ENCODE results near the gene STEEP1. TPM values are rescaled to one million over a fixed set of nuclear protein-coding genes. Genes with fewer than 3 reads are reported as not detected.
"Not testable (repeated sequence)": the region's sequence is repeated elsewhere in the genome, so short reads cannot be mapped to it uniquely, and the experiment has no call there.

Gene STEEP1
- total and polyA plus RNA-seq, 2 donors (not counting 3 experiments of a cell fraction or from before 2014, with no cell fraction given): 12.1 to 23.1 TPM

DNA sequence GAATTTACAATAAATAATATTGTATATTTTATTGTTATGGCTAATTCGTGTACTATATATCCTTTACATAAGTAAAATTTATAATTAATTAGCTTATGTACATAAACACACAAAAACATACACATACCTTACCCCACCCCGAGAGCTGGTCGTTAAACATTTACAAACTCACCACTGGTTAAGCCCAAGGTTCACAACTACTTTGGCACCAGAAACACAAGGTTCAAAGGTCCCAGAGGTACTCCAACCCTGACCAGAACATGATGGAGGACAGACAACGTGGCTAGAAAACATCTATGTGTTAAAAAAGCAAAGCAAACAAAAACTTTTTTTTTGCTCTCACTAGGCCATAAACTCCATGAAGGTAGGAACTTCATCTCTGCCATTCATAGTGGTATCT lies 59.3 kb downstream of the STEEP1 start:
- dilution Hi-C loops (cut with MboI; ENCODE audit: extremely low pct_ligation_motif_present, low sequenced_read_pairs) (no loop called here), intact Hi-C loops (cut with micrococcal nuclease) (no loop called here)
- DNase-seq (ENCODE audit: low read depth, low spot score) (no peak), FAIRE-seq (no peak)
- ChIA-PET CTCF (interaction anchor here (1.0 to 1.5 kb wide), 3 partner anchors 10 to 224 kb away, joined by 4 to 6 read pairs (median 4); no protein-coding TSS in a partner anchor), POLR2A (no interaction called here)
- Histone ChIP-seq H4K20me1 (replicated peaks; ENCODE audit: control insufficient read depth, extremely low read depth, insufficient read depth, low read length) (no peaks in the 10 kb centered on the region), H3K4me3 (replicated peaks in 1 of 3; ENCODE audit: insufficient read depth in 1 of 3, low read depth in 1 of 3, low read length in 3 of 3) (no peak overlapping the region), H3K9me3 (replicated peaks; ENCODE audit: control insufficient read depth, insufficient read depth, low read length) (no peaks in the 10 kb centered on the region), H2AFZ (ENCODE audit: low read depth, low read length) (no peak overlapping the region), H3K36me3 (ENCODE audit: control insufficient read depth in 2 of 2, extremely low read depth in 1 of 2, insufficient read depth in 2 of 2, low read length in 2 of 2) (no peaks in the 10 kb centered on the region), H3K27me3 (ENCODE audit: control insufficient read depth in 2 of 2, insufficient read depth in 2 of 2, low read length in 2 of 2) (no peaks in the 10 kb centered on the region), H3K9me1 (replicated peaks; ENCODE audit: control insufficient read depth, extremely low read depth, insufficient read depth, low read length) (no peaks in the 10 kb centered on the region), H3K27ac (ENCODE audit: insufficient read depth, low read depth, low read length) (no peak overlapping the region), H3K79me2 (ENCODE audit: control insufficient read depth, insufficient read depth, low read length) (no peaks in the 10 kb centered on the region), H3K9ac (replicated peaks; ENCODE audit: extremely low read depth, insufficient read depth, low read length) (no peak overlapping the region), H3K4me2 (ENCODE audit: insufficient read depth, low read length) (no peak overlapping the region), H3K4me1 (ENCODE audit: control insufficient read depth, extremely low read depth, insufficient read depth, low read length) (peaks cover 14% of the 10 kb centered on the region)
- TF ChIP-seq MYC (IDR thresholded peaks at IDR 0.05; ENCODE audit: low read depth, low read length) (no peak), JUN (IDR thresholded peaks at IDR 0.05; ENCODE audit: borderline replicate concordance, insufficient read depth, insufficient read length, low read depth) (no peak)
- no TSS peak for BruUV-seq (replicated peaks)

DNA sequence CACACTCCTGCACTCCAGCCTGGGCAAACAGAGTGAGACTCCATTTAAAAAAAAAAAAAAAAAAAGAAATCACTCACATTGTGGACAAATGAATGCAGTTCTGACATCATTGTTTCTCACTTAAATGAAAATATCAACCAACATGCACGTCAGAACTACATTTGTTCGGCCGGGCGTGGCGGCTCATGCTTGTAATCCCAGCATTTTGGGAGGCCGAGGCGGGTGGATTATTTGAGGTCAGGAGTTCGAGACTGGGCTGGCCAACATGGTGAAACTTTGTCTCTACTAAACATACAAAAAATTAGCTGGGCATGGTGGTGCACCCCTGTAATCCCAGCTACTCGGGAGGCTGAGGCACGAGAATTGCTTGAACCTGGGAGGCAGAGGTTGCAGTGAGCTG lies 60.1 kb downstream of the STEEP1 start:
- H3K9me3 ChIP-seq (replicated peaks; ENCODE audit: control insufficient read depth, insufficient read depth, low read length); H3K79me2 ChIP-seq (ENCODE audit: control insufficient read depth, insufficient read depth, low read length); POLR2A ChIA-PET; H3K4me2 ChIP-seq (ENCODE audit: insufficient read depth, low read length); BruUV-seq (replicated peaks); H3K9ac ChIP-seq (replicated peaks; ENCODE audit: extremely low read depth, insufficient read depth, low read length); H3K27me3 ChIP-seq (ENCODE audit: control insufficient read depth in 2 of 2, insufficient read depth in 2 of 2, low read length in 2 of 2); H2AFZ ChIP-seq (ENCODE audit: low read depth, low read length); H3K36me3 ChIP-seq (ENCODE audit: control insufficient read depth in 2 of 2, extremely low read depth in 1 of 2, insufficient read depth in 2 of 2, low read length in 2 of 2); H3K4me3 ChIP-seq (replicated peaks in 1 of 3; ENCODE audit: insufficient read depth in 1 of 3, low read depth in 1 of 3, low read length in 3 of 3); H3K27ac ChIP-seq (ENCODE audit: insufficient read depth, low read depth, low read length); H4K20me1 ChIP-seq (replicated peaks; ENCODE audit: control insufficient read depth, extremely low read depth, insufficient read depth, low read length); intact Hi-C loops (cut with micrococcal nuclease); DNase-seq (ENCODE audit: low read depth, low spot score); dilution Hi-C loops (cut with MboI; ENCODE audit: extremely low pct_ligation_motif_present, low sequenced_read_pairs); FAIRE-seq; H3K9me1 ChIP-seq (replicated peaks; ENCODE audit: control insufficient read depth, extremely low read depth, insufficient read depth, low read length): not testable (repeated sequence)
- CTCF ChIA-PET: interaction anchor here (1.0 kb wide), 1 partner anchor 225 kb away, joined by 4 read pairs; no protein-coding TSS in a partner anchor
- H3K4me1 ChIP-seq (ENCODE audit: control insufficient read depth, extremely low read depth, insufficient read depth, low read length): peaks cover 14% of the 10 kb centered on the region

All from endothelial cell of umbilical vein (primary cell).